ENCODE data around the gene SLC25A27. TPM values are rescaled to one million over a fixed set of nuclear protein-coding genes. Genes with fewer than 3 reads are reported as not detected.

The SLC25A27 gene
- total RNA-seq, 1 experiment from 2014 or later, result 0.45 TPM

DNA sequence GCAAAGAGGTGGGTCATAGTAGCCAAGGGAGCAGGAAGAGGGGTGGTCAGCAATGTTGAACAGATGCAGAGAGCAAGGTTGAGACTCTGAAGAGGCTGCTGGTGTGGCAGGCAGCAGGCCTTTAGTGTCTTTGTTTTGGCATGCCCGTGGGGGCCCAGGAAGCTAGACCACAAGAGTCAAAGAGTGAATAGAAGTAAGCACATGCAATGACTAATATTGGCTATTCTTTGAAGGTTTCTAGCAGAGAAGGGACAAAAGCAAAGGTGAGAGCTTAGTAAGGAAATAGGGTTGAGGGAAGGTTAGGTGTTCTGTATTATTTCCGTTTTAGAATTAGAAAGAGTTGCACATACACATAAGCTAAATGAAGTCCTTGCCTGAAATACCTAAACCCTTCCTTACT, 53.7 kb downstream of the SLC25A27 start:
- Histone ChIP-seq H3K9me3 (ENCODE audit: low read depth, low read length, poor library complexity, severe bottlenecking) (no peaks in the 10 kb centered on the region), H3K4me3 (ENCODE audit: low read depth, low read length, poor library complexity, severe bottlenecking) (no peak overlapping the region), H3K36me3 (ENCODE audit: insufficient read depth, low read length, poor library complexity, severe bottlenecking) (no peaks in the 10 kb centered on the region), H3K27me3 (replicated peaks; ENCODE audit: insufficient read depth, low read depth, low read length, poor library complexity) (peaks cover 27% of the 10 kb centered on the region), H3K27ac (ENCODE audit: low read depth, low read length, poor library complexity, severe bottlenecking) (no peak overlapping the region), H3K4me1 (ENCODE audit: insufficient read depth, low read length, poor library complexity, severe bottlenecking) (no peaks in the 10 kb centered on the region)
- intact Hi-C loops (cut with micrococcal nuclease; ENCODE audit: unreplicated experiment), result no loop called here
- ChIA-PET CTCF (no interaction called here), POLR2A (ENCODE audit: low non-redundant PET) (no interaction called here)
- no peak for DNase-seq (ENCODE audit: low spot score)
- TF ChIP-seq EZH2 (IDR thresholded peaks at IDR 0.05; ENCODE audit: borderline replicate concordance, low read depth, low read length, poor library complexity, severe bottlenecking), result no peak
- BruUV-seq (replicated peaks), result no TSS peak

DNA sequence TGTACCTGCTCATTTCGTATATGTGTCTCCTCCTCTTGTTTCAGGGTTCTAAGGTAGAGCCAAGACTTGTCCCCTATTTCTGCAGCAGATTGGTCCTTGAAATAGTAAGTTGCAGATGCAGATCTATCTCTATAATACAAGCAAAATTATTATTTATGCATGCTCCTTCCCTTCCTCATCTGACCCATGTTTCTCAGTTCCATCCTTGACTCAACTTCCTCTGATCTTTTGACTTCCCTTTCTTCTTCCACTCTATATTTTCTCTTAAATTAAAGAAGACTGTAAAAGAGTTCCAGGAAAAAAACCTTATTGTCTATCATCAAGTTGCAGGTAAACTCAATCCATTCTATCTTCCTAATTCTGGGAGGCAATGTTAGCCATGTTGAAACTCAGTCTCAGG, 58.7 kb downstream of the SLC25A27 start:
- POLR2A ChIA-PET (ENCODE audit: low non-redundant PET), result no interaction called here
- intact Hi-C loops (cut with micrococcal nuclease; ENCODE audit: unreplicated experiment), result no loop called here
- CTCF ChIA-PET, result no interaction called here
- no peak overlapping the region for H3K27ac ChIP-seq (ENCODE audit: low read depth, low read length, poor library complexity, severe bottlenecking)
- H3K9me3 ChIP-seq (ENCODE audit: low read depth, low read length, poor library complexity, severe bottlenecking), result no peaks in the 10 kb centered on the region
- DNase-seq (ENCODE audit: low spot score), result no peak
- H3K36me3 ChIP-seq (ENCODE audit: insufficient read depth, low read length, poor library complexity, severe bottlenecking), result no peaks in the 10 kb centered on the region
- H3K4me1 ChIP-seq (ENCODE audit: insufficient read depth, low read length, poor library complexity, severe bottlenecking), result no peaks in the 10 kb centered on the region
- H3K27me3 ChIP-seq (replicated peaks; ENCODE audit: insufficient read depth, low read depth, low read length, poor library complexity), result peaks cover 17% of the 10 kb centered on the region
- BruUV-seq (replicated peaks), result no TSS peak
- H3K4me3 ChIP-seq (ENCODE audit: low read depth, low read length, poor library complexity, severe bottlenecking), result no peak overlapping the region
- TF ChIP-seq EZH2 (IDR thresholded peaks at IDR 0.05; ENCODE audit: borderline replicate concordance, low read depth, low read length, poor library complexity, severe bottlenecking) (no peak), CTCF (conservative IDR thresholded peaks at IDR 0.05; ENCODE audit: low read depth, low read length) (no peak)

DNA sequence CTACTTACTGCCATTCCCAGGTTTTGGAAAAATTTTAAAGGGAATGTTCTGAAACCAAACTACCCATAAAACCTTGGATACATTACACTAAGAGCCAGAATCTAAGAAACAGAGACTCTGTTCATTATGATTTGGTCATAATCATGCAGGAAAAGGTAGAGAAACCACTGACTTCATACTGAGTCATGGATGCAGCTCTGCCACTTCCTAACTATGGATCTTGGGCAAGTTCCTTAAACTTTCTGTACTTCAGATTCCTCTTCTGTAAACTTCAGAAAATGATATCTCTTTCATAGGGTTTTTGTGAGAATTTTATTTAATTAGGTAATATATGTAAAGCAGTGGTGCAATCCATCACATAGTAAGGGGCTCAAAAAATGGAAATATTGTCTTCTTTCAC, 62.4 kb downstream of the SLC25A27 start:
- POLR2A ChIA-PET (ENCODE audit: low non-redundant PET), result no interaction called here
- H3K27me3 ChIP-seq (replicated peaks; ENCODE audit: insufficient read depth, low read depth, low read length, poor library complexity), result peaks cover 29% of the 10 kb centered on the region
- no peaks in the 10 kb centered on the region for H3K36me3 ChIP-seq (ENCODE audit: insufficient read depth, low read length, poor library complexity, severe bottlenecking)
- no peaks in the 10 kb centered on the region for H3K9me3 ChIP-seq (ENCODE audit: low read depth, low read length, poor library complexity, severe bottlenecking)
- no peak overlapping the region for H3K27ac ChIP-seq (ENCODE audit: low read depth, low read length, poor library complexity, severe bottlenecking)
- CTCF ChIA-PET, result no interaction called here
- H3K4me3 ChIP-seq (ENCODE audit: low read depth, low read length, poor library complexity, severe bottlenecking), result no peak overlapping the region
- no TSS peak for BruUV-seq (replicated peaks)
- TF ChIP-seq EZH2 (IDR thresholded peaks at IDR 0.05; ENCODE audit: borderline replicate concordance, low read depth, low read length, poor library complexity, severe bottlenecking) (no peak), CTCF (conservative IDR thresholded peaks at IDR 0.05; ENCODE audit: low read depth, low read length) (no peak)
- H3K4me1 ChIP-seq (ENCODE audit: insufficient read depth, low read length, poor library complexity, severe bottlenecking), result no peaks in the 10 kb centered on the region
- intact Hi-C loops (cut with micrococcal nuclease; ENCODE audit: unreplicated experiment), result no loop called here
- no peak for DNase-seq (ENCODE audit: low spot score)

- DNase-seq (ENCODE audit: low spot score), result no peak
- BruUV-seq (replicated peaks), result no TSS peak
- intact Hi-C loops (cut with micrococcal nuclease; ENCODE audit: unreplicated experiment), result no loop called here
- H3K27me3 ChIP-seq (replicated peaks; ENCODE audit: insufficient read depth, low read depth, low read length, poor library complexity), result peaks cover 38% of the 10 kb centered on the region
- no peak overlapping the region for H3K27ac ChIP-seq (ENCODE audit: low read depth, low read length, poor library complexity, severe bottlenecking)
- no peaks in the 10 kb centered on the region for H3K36me3 ChIP-seq (ENCODE audit: insufficient read depth, low read length, poor library complexity, severe bottlenecking)
- TF ChIP-seq EZH2 (IDR thresholded peaks at IDR 0.05; ENCODE audit: borderline replicate concordance, low read depth, low read length, poor library complexity, severe bottlenecking) (no peak), CTCF (conservative IDR thresholded peaks at IDR 0.05; ENCODE audit: low read depth, low read length) (no peak)
- ChIA-PET POLR2A (ENCODE audit: low non-redundant PET) (no interaction called here), CTCF (no interaction called here)
- no peaks in the 10 kb centered on the region for H3K9me3 ChIP-seq (ENCODE audit: low read depth, low read length, poor library complexity, severe bottlenecking)
- H3K4me3 ChIP-seq (ENCODE audit: low read depth, low read length, poor library complexity, severe bottlenecking), result no peak overlapping the region
- no peaks in the 10 kb centered on the region for H3K4me1 ChIP-seq (ENCODE audit: insufficient read depth, low read length, poor library complexity, severe bottlenecking)
These were observed 66.3 kb downstream of the SLC25A27 start for GRCh38 chr6:46719099-46719498.

Measured in A673 (cell line).